GM11168 (cell line): ENCODE measurements around the gene RAD18.

Experiments
- in situ Hi-C: fragments of 300-500 bp; cut with MboI; formaldehyde crosslinking; loops from one replicate; pipeline ENCODE4 v1.12.0; 2022; ENCODE audit warnings: low sequenced_read_pairs; ENCODE audit not compliant: unreplicated experiment

The RAD18 gene

DNA sequence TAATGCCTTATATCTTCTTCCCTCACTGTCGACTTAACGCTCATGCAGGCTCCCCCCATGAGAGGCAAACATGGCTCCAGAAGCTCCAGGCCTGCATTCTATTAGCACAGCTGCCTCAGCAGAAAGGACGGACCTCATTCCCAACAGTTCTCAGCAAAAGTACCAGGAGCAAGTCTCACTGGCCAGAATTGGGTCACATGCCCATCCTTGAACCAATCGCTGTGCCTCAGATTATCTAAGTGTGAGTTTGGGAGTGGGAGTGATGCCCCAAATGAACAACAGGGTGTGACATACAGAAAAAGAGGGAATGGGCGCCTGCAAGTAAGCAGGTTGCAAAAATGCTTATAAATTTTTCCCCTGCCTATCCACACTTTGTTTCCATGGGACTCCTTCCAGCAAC lies 4.3 kb upstream of the RAD18 start:
- in situ Hi-C loops = no loop called here

DNA sequence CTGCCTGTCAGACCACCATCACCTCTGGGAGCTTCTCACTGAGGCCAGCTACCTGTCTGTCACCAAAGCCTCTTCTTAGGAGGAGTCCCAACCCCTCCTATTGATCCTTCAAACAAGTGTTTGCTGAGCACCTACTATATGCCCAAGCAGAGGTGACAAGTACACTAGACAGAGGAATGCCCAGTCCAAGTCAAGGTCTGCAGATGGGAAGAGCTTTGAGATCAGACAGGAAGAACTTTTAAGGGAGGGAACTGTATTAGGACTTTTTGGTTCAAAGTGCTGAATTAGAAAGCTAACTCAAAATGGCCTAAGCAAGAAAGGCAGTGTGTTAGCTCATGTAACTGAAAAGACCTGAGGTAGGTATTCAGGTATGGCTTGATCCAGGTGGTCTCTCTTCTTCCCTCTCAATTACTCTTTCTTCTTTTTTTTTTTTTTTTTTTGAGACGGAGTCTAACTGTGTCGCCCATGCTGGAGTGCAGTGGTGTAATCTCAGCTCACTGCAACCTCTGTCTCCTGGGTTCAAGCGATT lies 3.6 kb upstream of the RAD18 start:
- in situ Hi-C loops = no loop called here

- in situ Hi-C loops = no loop called here
Measured at GRCh38 chr3:8966150-8966819, 3.0 kb upstream of the RAD18 start.

DNA sequence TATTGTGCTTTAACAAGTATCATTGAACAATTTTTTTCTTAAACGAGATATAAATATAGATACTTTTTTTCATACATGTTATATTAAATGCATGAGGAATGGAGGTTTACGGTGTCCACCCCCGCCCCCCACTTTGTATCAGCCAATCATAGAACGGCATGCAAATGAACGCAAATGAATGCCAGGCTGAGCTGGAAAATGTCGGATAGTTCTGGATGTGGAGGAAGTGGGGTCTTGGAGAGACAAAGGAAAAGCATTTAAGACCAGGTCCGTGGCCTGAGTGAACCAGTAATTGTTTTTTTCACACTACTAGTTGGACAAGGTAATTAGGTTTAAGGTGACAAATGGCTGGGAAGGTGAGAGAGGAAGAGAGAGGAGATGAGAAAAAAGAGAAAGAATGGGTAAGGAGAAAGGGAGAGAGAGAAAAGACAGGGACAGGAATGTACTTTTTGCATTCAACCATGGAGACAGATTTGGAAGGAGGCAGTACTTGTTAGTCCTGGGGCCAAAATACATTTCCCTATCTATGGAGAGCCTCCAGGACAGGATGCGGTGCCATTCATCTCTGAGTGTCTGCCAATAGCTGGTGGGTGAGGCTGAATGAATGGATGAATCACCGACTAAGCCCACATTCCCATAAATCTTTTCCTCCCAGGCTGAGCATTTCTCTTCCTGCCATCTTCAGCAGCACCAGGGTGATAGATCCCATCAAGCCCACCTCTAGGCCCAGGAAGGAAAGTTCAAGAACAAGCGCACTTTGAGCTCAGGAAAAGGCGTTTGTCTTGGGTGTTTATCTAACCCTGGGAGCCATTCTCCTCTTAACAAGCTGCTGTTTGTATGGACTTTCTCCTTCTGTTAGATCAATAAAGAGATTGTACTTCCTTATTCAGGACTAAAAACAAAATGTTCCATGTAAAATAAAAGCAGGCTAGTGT lies 1.4 kb upstream of the RAD18 start:
- in situ Hi-C loops = no loop called here

DNA sequence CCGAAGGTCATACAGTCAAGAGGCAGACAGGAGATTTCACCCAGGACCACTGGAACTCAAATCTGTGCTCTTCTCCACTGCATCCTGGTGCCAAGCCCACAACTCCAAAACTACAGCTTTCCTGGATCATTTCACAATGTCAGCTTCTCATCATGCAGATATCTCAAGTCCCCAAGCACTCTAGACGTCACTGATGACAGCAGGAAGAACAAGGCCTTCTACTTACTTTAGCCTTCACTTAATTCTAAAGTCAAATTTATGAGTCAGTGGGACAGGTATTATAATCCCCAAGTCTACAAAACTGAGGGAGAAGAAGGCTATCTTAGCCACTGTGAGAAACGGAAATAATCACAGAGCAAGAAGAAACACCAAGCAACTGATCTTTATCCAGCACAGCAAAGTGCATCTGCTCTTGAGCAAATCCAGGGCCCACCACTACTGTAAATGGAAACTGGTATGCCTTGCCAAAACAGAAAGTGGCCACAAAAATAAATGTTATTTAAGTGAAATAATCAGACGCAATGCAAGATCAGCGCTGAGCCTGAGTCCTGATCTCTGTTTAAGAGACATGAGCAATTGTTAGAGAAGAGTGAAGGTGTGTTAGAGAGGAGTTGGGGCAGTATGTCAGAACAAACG lies 928 bp downstream of the RAD18 start:
- in situ Hi-C loops = no loop called here

- in situ Hi-C loops = no loop called here
Measured at GRCh38 chr3:8959668-8960067, 3.6 kb downstream of the RAD18 start.

GRCh38 chr3:8954938-8955763 lies 8.1 kb downstream of the RAD18 start:
- in situ Hi-C loops = no loop called here

DNA sequence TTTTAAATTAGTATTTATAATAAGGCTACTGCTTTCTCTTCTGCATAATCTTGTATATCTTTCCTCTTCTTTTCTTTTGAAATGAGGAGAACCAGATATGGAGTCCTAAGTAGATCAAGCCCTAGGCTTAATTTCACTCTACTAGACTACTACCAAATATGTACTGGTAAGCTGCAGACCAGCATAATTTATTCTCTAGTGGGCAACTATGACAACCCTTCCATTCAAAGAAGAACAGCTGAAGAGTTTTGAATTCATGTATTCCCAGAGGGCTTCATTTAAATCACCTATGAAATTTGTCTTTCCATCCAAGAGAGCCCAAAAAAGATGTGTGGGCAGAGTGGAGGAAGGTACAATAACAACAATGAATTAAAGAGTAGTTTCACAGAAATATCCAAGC lies 10.0 kb downstream of the RAD18 start:
- in situ Hi-C loops = no loop called here

DNA sequence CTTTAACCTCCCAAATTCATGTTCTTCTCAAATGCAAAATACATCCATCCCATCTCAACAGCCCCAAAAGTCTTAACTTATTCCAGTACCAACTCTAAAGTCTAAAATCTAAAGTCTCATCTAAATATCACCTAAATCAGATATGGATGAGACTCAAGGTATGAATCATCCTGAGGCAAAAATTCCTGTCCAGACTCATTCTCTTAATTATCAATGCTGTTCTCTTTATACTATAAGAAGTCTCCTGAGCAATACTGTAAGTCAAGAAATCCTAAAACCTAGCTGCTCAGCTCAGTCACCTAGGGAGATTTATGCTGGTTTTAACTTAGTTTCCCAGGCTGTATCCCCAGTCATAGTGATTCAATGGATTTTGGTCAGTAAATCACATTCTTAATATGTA lies 11.1 kb downstream of the RAD18 start:
- in situ Hi-C loops = no loop called here

- in situ Hi-C loops = no loop called here
Measured at GRCh38 chr3:8945890-8946600, 17.2 kb downstream of the RAD18 start.

- in situ Hi-C loops = no loop called here
Measured at GRCh38 chr3:8942746-8943488, 20.4 kb downstream of the RAD18 start.

DNA sequence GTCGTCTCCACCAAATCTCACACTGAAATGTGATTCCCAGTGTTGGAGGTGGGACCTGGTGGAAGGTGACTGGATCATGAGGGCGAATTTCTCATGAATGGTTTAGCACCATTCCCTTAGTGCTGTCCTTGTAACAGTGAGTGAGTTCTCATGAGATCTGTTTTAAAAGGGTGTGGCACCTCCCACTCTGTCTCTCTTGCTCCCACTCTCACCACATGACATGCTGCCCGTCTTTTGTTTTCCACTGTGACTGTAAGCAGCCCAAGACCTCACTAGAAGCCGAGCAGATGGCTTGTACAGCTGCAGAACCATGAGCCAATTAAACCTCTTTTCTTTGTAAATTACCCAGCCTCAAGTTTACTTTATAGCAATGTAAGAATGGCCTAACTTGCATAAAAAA lies 21.2 kb downstream of the RAD18 start:
- in situ Hi-C loops = no loop called here

- in situ Hi-C loops = no loop called here
Measured at GRCh38 chr3:8938021-8938420, 25.3 kb downstream of the RAD18 start.

DNA sequence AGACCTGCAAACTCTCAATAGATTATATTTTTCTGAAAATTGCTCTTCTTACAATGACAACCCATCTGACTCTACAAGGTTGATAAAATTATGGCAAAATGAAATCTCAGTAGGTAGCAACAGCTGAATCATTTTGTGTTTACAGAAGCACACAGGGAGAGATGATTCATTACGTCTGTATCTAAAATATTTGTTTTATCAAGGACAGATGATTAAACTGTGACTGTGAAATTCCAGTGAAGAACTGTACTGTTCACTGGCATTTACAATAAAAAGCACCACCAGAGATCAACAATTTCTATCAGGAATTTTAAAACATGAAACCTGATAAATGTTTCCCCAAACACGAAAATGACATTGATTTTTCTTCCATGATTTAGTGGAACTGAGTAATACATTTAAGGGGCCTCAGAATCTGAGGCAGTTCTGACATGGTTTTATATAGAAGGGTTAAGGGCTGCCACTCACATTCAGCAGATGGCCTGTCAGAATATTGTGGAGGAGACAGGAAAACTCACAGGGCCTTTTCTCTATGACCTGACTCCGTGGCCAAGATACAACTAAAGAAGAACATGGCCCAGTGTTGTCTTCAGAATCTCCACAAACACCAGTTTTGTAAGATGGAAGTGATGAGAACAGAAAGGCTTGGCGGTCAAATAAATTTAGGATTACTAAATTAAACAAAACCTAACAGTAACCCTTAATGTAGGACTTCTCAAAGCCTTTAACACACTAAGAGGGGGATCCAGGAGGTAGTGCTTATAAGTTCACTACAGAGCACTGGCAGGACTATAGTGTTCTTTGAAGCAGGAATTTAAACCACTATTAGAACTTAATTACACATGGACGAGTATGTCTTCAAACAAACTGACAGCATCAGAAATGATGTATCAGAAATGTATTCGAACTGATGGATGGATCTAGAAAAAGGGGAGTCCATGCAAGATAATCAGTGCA lies 25.9 kb downstream of the RAD18 start:
- in situ Hi-C loops = no loop called here

DNA sequence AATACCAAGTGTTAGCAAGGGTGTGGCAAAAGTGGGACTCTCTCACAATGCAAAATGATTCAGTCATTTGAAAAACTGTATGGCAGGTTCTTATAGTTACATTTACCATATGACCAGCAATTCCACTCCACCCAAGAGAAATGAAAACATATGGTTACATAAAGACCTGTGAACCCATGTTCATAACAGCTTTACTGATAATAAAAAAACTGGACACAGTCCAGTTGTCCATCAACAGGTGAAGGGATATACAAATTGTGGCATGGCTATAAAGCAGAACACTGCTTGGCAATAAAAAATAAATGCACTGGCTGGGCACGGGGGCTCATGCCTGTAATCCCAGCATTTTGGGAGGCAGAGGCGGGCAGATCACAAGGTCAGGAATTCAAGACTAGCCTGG lies 30.8 kb downstream of the RAD18 start:
- in situ Hi-C loops = no loop called here

- in situ Hi-C loops = no loop called here
Measured at GRCh38 chr3:8931342-8931741, 31.9 kb downstream of the RAD18 start.

GRCh38 chr3:8929860-8930259 lies 33.4 kb downstream of the RAD18 start:
- in situ Hi-C loops = no loop called here

DNA sequence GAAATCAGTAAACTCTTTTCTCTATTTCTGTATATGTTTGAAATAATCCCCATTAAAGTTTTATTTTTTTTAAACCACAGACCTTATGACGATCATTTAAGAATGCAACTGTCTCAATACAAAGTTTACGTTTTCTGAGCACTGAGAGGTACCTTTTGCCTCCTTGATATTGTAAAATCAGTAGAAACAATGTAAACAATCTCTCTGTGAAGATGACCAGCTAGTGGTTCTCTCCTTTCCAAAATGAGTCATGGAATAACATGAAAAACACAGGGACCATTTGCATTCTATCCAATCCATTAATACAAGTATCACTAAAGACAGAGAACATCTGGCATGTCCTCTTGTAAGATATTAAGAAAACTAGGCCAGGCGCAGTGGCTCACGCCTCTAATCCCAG lies 48.8 kb downstream of the RAD18 start:
- in situ Hi-C loops = no loop called here
